Duodenal mucosa (tissue), 2 donors: ENCODE results near the gene MACROD2.

ENCODE experiments used
- H3K27ac ChIP-seq: one replicate; pipeline ENCODE4 v1.7.0; 2013; ENCODE audit warnings: low read depth, low read length
- H3K27me3 ChIP-seq, 2 donors: one replicate each; pipeline ENCODE4 v1.7.0; 2013; ENCODE audit warnings: low read length in 2 of 2, control low read depth in 1 of 2; ENCODE audit not compliant: insufficient read depth in 2 of 2, control insufficient read depth in 1 of 2
- H3K36me3 ChIP-seq, 2 donors: one replicate each; pipeline ENCODE4 v1.7.0; 2013; ENCODE audit warnings: low read length in 2 of 2, control low read depth in 1 of 2; ENCODE audit not compliant: insufficient read depth in 2 of 2, control insufficient read depth in 1 of 2
- H3K4me1 ChIP-seq, 2 donors: one replicate each; pipeline ENCODE4 v1.7.0; 2013; ENCODE audit warnings: low read length in 2 of 2, control low read depth in 1 of 2; ENCODE audit not compliant: insufficient read depth in 2 of 2, control insufficient read depth in 1 of 2
- H3K4me3 ChIP-seq, 2 donors: one replicate each; pipeline ENCODE4 v1.7.0; 2013; ENCODE audit warnings: low read length in 2 of 2, low read depth in 1 of 2
- H3K9ac ChIP-seq, 2 donors: one replicate each; pipeline ENCODE4 v1.7.0; 2013; ENCODE audit warnings: low read length in 2 of 2, low read depth in 1 of 2
- H3K9me3 ChIP-seq, 2 donors: one replicate each; pipeline ENCODE4 v1.7.0; 2013; ENCODE audit warnings: low read length in 2 of 2, control low read depth in 1 of 2; ENCODE audit not compliant: control insufficient read depth in 1 of 2

The MACROD2 gene

GRCh38 chr20:14709439-14709838 lies 714.1 kb downstream of the MACROD2 start:
- H3K36me3 ChIP-seq: no peaks in the 10 kb centered on the region
- H3K27me3 ChIP-seq: no peaks in the 10 kb centered on the region
- H3K9me3 ChIP-seq: no peaks in the 10 kb centered on the region
- no peak overlapping the region for H3K4me3 ChIP-seq
- H3K4me1 ChIP-seq: peaks cover 21 to 34% of the 10 kb centered on the region in 2 donors
- H3K9ac ChIP-seq: no peak overlapping the region
- no peak overlapping the region for H3K27ac ChIP-seq

- Histone ChIP-seq H3K9ac (no peak overlapping the region), H3K27me3 (no peaks in the 10 kb centered on the region), H3K9me3 (no peaks in the 10 kb centered on the region), H3K4me1 (peaks cover 21 to 34% of the 10 kb centered on the region in 2 donors), H3K27ac (no peak overlapping the region), H3K36me3 (no peaks in the 10 kb centered on the region), H3K4me3 (no peak overlapping the region)
Observed at GRCh38 chr20:14710951-14711350, 715.6 kb downstream of the MACROD2 start.

- Histone ChIP-seq H3K9me3 (no peaks in the 10 kb centered on the region), H3K9ac (no peak overlapping the region), H3K4me3 (no peak overlapping the region), H3K4me1 (peaks cover 21 to 34% of the 10 kb centered on the region in 2 donors), H3K36me3 (no peaks in the 10 kb centered on the region), H3K27ac (no peak overlapping the region), H3K27me3 (no peaks in the 10 kb centered on the region)
Observed at GRCh38 chr20:14711652-14712051, 716.3 kb downstream of the MACROD2 start.

GRCh38 chr20:14712302-14712739 lies 717.0 kb downstream of the MACROD2 start:
- Histone ChIP-seq H3K4me1 (peaks cover 21 to 34% of the 10 kb centered on the region in 2 donors), H3K9me3 (no peaks in the 10 kb centered on the region), H3K27ac (no peak overlapping the region), H3K27me3 (no peaks in the 10 kb centered on the region), H3K4me3 (no peak overlapping the region), H3K36me3 (no peaks in the 10 kb centered on the region), H3K9ac (no peak overlapping the region)

GRCh38 chr20:14715400-14715799 lies 720.1 kb downstream of the MACROD2 start:
- Histone ChIP-seq H3K27me3 (no peaks in the 10 kb centered on the region), H3K36me3 (no peaks in the 10 kb centered on the region), H3K4me1 (peaks cover 6 to 23% of the 10 kb centered on the region in 2 donors), H3K9ac (no peak overlapping the region), H3K27ac (no peak overlapping the region), H3K4me3 (no peak overlapping the region), H3K9me3 (no peaks in the 10 kb centered on the region)

- peaks cover 6 to 16% of the 10 kb centered on the region in 2 donors for H3K4me1 ChIP-seq
- H3K36me3 ChIP-seq: no peaks in the 10 kb centered on the region
- no peak overlapping the region for H3K27ac ChIP-seq
- no peak overlapping the region for H3K9ac ChIP-seq
- no peaks in the 10 kb centered on the region for H3K27me3 ChIP-seq
- no peaks in the 10 kb centered on the region for H3K9me3 ChIP-seq
- H3K4me3 ChIP-seq: no peak overlapping the region
Observed at GRCh38 chr20:14716351-14716801, 721.1 kb downstream of the MACROD2 start.

GRCh38 chr20:14717134-14717999 lies 722.1 kb downstream of the MACROD2 start:
- no peaks in the 10 kb centered on the region for H3K9me3 ChIP-seq
- H3K27me3 ChIP-seq: no peaks in the 10 kb centered on the region
- no peak overlapping the region for H3K9ac ChIP-seq
- H3K36me3 ChIP-seq: no peaks in the 10 kb centered on the region
- H3K4me1 ChIP-seq: peaks cover 6 to 7% of the 10 kb centered on the region in 2 donors
- H3K27ac ChIP-seq: no peak overlapping the region
- peak overlapping the region in 1 of 2 donors; percentile 24 for H3K4me3 ChIP-seq

GRCh38 chr20:14720251-14720650 lies 724.9 kb downstream of the MACROD2 start:
- H3K27me3 ChIP-seq: no peaks in the 10 kb centered on the region
- no peak overlapping the region for H3K4me3 ChIP-seq
- no peaks in the 10 kb centered on the region for H3K9me3 ChIP-seq
- no peaks in the 10 kb centered on the region for H3K36me3 ChIP-seq
- H3K9ac ChIP-seq: no peak overlapping the region
- peaks cover 0 to 6% of the 10 kb centered on the region in 2 donors for H3K4me1 ChIP-seq
- no peak overlapping the region for H3K27ac ChIP-seq

- Histone ChIP-seq H3K9ac (no peak overlapping the region), H3K9me3 (no peaks in the 10 kb centered on the region), H3K4me3 (no peak overlapping the region), H3K4me1 (peaks cover 0 to 6% of the 10 kb centered on the region in 2 donors), H3K27ac (no peak overlapping the region), H3K27me3 (no peaks in the 10 kb centered on the region), H3K36me3 (no peaks in the 10 kb centered on the region)
Observed at GRCh38 chr20:14721926-14722452, 726.7 kb downstream of the MACROD2 start.

- H3K9me3 ChIP-seq: no peaks in the 10 kb centered on the region
- no peak overlapping the region for H3K4me3 ChIP-seq
- no peaks in the 10 kb centered on the region for H3K4me1 ChIP-seq
- no peaks in the 10 kb centered on the region for H3K36me3 ChIP-seq
- H3K9ac ChIP-seq: no peak overlapping the region
- no peak overlapping the region for H3K27ac ChIP-seq
- H3K27me3 ChIP-seq: no peaks in the 10 kb centered on the region
Observed at GRCh38 chr20:14723614-14724013, 728.3 kb downstream of the MACROD2 start.
